GM18502 (cell line): ENCODE data around the gene TLE4.
"Not testable (repeated sequence)": the region's sequence is repeated elsewhere in the genome, so short reads cannot be mapped to it uniquely, and the experiment has no call there.

Experiments
- ATAC-seq: cut with Tn5 transposase; IDR thresholded peaks from one replicate; pipeline ENCODE4 v1.9.1; 2021; ENCODE audit warnings: mild to moderate bottlenecking; ENCODE audit not compliant: unreplicated experiment, poor library complexity

The TLE4 gene

DNA sequence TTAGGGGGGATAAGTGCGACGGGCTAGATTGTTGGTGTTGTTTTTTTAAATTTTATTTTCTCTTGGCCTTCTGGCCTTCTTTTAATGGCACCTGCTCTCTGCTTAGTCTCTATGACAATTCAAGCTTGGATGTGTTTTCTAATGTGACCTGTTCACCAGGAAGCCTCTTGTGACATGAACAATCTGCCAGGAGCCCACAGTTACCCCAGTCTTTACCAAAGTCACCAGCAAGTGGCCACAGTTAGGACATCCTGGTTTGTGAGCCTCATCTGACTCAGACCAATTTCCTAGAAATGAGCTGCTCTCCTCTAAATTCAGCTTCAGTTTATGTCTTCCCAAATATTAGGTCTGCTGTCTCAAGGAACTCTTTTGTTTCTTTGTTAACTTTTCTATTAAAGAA, 135.8 kb downstream of the TLE4 start:
- ATAC-seq: no peak

DNA sequence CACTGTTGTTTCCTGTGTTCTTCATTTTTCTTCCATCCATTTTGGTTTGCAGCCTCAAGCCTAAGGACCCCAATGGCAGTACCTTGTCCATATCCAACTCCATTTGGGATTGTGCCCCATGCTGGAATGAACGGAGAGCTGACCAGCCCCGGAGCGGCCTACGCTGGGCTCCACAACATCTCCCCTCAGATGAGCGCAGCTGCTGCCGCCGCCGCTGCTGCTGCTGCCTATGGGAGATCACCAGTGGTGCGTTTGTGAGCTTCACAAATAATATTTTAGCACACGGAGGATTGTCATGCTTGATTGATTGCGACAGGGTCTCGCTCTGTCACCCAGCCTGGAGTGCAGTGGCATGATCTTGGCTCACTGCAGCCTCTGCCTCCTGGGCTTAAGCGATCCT, 136.8 kb downstream of the TLE4 start:
- ATAC-seq: no peak

DNA sequence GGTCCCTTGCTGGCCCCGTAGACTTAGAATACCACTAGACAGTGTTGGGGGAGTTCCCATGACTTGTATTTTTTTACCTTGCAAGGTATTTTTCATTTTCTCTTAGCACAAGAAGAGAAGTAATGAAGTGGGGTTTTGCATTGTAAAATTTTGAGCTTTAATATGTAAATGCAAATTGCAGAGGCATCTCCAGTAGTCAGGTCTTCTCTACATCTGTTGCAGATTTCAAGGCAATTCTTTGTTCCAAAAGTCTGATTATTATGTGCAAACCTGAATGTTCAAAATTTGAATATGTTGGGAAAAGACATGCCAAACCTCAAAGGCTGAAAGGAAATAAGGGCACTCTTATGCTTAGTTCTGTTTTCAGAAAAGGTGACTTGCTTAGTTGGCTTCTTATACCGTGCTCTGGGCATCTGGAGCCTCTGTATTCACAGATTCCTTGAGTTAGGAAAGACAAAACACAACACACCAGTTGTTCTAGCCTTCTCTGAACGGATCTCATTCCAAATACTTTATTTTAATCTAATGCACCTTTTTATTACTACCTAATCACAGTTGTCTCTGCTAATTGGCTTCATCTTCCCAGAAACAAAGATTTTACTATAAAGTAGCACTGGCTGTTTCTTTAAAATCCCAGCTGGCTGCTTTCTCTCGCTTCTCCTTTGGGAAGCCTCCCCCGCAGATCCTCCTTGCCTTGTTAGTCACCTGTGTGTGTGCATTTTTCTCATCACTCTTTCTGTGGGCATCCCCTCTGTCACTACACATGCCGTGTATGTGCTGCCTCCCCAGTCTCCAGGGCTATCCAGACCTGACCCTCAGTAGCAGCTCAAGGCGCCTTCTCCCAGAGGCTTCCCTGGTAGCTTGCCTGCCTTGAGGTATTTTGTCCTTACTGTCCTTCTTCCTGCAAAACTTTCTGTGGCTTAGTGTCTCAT, 138.2 kb downstream of the TLE4 start:
- ATAC-seq: no peak

DNA sequence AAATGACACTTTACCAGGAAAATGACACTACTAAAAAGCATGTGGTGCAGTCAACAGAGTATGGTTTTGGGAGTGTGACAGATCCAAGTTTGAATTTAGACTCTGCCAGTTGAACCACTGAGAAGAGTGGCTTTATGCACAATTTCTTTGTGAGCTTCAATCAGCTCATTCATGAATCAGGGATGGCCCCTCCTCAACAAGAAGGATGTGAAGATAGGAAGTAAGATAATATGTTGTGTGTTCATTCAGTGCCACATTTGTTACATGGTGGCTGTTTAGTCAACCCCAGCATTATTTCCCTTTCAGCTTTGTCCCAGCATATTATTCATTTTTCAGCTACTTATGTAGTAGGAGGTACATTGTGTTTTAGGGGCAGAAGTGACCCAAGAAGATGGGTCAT, 140.1 kb downstream of the TLE4 start:
- ATAC-seq: no peak

DNA sequence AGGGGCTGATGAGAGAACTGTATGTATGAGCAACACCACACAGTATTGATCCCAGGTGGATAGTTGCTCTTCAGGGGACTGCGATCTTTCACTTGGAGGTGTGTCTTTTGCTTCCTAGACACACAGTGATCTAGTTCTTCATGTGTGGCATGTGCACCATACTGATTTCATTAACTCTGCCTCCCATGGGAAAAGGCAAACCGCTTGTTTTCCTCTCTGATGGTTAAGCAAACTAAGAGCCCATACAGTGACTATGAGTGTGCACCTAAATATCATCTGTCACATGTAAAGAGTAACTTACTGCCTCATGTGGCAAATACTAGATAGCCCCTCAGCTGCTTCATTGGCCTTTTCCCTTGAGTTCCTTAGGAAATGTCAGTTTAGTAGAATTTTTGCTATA, 147.3 kb downstream of the TLE4 start:
- no peak for ATAC-seq

DNA sequence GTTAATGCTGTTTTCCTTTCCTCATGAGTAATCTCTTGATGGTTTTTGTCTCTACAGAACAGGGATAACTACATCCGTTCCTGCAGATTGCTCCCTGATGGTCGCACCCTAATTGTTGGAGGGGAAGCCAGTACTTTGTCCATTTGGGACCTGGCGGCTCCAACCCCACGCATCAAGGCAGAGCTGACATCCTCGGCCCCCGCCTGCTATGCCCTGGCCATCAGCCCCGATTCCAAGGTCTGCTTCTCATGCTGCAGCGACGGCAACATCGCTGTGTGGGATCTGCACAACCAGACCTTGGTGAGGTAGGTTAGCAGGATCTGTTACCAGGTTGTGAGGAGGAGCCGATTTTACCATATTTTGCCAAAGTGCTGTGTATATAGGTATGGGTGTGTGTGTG, 148.2 kb downstream of the TLE4 start:
- ATAC-seq: no peak

DNA sequence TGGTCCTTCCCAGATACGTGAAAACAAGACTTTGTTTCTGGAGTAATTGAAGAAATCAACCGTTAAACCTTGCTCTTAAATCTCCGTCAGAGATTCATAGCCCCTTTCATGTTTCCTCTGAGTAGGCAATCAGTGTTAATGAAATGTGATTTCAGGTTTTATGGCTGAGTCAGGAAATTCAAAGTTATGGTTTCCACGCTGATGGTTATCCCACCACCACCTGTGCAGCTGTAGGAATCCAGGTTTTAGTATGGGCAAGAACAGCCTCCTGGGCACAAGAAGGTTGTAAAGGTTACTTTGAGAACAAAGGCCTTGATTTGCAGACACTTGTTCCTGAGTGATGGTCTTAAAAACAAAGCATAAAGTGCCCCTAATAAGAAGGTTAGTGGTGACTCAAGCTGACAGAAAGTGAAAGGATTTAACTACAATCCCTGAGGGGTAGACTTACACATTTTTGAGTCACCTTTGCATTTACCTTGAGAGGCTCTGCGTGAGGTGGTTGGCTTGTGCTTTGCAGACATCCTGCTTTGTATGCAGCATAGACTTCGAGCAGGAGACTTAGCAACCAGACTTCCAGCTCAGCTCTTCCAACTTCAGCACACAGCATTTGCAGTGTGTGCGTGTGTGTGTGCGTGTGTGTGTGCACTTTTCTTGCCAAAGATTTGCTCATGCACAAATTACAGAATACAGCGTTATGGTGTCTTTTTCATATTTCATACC, 159.6 kb downstream of the TLE4 start:
- ATAC-seq: peak; percentile 92

DNA sequence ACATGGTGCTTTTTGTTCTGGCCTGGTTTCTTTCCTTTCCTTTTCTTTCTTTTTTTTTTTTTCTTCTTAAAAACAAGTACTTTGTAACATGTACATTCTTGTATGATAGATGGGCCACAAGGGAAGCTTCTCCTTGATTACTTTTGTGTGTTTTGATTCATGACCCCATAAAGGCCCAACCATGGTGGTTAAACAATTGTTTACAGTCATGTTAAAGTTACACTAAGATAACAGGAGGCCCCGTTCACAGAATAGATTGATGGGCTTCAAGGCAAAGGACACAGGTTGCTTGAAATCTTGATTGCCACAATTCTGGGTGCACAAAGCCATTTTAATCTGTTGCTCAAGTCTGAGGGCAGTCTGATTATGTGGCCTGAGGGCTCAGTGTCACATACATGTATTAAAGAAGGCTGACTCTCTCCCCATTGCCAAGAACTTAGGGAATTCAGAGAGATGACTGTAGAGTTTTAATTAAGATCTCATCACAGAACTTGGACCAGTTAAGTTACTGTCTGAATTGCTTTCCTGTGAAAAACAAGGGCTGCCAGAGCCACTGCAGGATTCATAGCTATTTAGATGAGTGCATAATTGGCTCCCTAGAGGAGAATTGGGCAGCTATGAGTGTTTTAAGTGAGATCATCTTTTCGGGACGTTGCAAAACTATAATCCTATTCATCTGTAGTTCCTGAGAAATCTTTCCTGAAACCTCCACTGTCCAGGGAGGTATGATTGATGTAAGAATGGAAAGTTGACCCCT, 163.4 kb downstream of the TLE4 start:
- ATAC-seq: no peak

DNA sequence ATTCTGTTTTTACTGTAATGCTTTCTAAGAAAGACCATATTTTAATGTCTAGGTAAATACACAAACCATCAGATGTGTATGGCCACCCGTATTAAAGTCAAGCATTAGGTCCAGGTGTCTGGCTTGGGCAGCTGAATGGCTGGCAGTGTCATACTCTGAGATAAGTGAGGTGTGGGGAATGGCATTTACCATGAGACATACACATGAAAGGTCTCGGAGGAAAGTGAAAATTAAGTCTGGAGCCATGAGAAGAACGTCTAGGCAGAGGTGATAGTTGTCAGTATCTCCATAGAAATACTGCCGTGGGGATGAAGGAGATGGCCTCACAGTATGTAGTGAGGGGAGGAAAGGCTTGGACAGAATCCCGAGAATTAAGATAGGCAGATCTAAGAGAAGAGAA, 164.3 kb downstream of the TLE4 start:
- ATAC-seq: no peak

DNA sequence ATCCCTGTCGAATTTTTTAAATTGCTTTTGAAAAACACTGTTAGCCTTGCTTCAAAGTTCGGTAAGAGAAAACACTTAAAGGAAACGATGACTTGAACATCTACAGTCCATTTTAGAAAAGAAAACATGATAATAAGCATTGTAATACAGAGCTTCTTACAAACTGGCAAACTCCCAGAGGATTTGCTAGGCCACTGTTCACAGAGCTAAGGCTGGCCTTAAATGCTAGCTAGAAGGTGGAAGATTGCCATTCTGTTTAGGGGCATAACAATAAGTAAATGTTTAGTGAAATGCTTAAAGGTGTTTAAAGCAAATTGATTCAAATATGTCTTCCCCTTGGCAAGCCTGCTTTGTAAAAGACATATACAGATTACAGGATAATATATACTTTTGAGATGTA, 169.6 kb downstream of the TLE4 start:
- ATAC-seq: no peak

DNA sequence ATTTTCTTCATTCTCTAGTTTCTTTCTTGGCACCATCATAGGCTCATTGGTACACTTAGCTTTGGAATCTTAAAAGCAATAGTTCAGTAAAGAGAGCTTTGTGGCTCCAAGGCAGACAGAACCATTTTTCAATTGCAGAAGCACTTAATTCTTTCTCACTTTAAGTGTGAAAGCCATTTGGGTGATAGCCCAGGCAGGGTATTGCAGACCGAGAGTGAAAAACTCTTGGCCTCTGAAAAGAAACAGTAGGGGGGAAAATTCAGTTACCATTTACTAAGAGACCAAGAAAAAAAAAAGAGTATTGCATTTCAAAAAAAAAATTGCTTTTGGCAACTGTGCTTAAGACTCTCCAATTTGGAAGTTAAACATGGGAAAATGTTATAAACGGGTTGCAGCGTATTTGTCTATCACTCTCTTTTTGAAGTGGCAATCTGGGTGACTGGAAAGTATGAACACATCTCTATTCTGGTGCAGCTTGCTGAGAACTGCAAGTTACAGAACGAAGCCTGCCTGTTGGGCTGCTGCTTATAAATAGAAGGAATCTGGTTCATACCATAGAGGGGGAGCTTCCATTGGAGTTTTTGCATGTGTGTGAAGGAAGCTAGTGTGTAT, 170.5 kb downstream of the TLE4 start:
- no peak for ATAC-seq

DNA sequence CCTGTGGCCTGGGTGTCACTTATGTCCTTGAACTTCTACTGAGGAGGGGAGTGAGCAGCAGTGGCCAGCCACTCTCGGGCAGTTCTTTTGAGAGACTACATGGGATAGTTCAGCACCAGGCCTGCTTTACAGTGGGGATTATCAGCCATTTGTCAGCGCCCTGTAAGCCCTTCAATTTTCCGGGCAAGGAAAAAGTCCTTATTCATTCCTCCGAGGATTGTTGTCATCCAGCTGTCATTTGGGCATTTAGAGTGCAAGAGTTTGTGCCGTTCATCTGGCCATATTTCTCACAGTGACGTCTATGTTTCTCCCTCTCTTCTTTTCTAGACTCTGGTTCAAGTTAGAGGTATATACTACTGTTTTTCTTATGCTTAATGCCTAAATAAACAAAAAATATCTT, 172.8 kb downstream of the TLE4 start:
- no peak for ATAC-seq

DNA sequence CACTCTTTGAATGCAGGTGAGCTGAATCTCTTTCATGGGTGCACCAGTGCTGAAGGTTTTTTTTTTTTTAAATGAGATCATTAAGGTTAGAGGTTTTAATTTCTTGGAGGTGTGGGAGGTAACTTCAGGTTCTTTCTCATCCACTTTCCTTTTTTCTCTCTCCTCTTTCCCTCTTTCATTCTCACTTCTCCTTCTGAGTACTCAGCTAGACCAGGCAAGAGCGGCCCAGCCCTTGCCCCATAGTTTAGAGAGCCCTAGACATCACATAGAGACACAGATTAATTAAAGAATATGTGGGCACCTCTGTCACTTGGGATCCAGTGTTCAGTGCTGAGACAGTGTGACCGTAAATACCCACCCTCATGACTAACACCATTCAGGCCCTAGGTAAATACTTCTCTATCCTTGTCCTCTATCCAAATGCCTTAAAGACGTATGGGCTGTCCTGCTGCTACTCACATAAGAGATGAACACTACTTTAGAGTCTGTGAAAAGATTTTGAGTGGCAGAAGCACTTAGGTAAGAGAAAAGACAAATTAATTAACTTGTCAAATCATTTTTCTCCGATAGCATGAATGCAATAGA, 174.1 kb downstream of the TLE4 start:
- no peak for ATAC-seq

DNA sequence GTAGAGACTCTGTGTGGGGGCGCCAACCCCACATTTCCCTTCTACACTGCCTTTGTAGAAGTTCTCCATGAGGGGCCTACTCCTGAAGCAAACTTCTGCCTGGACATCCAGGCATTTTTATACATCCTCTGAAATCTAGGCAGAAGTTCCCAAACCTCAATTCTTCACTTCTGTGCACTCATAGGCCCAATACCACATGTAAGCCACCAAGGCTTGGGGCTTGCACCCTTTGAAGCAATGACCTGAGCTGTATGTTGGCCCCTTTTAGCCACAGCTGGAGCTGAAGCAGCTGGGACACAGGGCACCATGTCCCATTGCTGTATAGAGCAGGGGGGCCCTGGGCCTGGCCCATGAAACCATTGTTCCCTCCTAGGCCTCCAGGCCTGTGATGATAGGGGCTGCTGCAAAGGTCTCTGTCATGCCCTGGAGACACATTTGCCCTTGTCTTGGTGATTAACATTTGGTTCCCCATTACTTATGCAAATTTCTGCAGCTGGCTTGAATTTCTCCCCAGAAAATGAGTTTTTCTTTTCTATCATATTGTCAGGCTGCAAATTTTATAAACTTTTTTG, 180.2 kb downstream of the TLE4 start:
- not testable (repeated sequence) for ATAC-seq

DNA sequence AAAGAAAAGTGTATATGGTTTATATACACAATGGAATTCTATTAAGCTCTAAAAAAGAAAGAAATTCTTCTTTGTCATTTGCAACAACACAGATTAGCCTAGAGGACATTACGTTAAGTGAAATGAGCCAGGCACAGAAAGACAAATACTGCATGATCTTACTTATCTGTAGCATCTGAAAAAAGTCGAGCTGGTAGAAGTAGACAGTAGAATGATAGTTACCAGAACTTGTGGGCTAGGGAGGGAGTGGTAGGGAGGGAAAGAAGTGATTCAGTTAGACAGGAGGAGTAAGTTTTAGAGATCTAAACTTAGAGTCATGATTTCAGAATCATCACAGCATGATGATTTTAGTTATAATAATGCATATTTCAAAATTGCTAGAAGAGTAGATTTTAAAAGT, 184.6 kb downstream of the TLE4 start:
- no peak for ATAC-seq

DNA sequence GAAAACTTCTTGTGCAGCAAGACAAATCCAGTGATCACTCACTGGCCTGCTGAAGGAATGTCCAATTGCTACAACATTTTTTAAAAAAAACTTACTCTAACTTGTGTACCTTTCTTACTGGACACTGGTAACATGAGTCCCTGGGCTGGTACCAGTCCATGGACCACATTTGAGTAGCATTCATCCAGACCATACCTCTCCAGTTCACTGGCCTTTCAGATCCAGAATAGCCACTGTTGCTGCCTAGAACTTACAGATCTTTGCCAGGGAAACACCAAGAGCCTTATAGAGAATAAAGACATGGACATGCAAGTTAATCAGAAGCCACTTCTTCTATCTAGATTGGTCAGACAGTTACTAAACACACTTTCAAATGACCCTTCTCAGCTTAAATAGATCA, 185.3 kb downstream of the TLE4 start:
- no peak for ATAC-seq

DNA sequence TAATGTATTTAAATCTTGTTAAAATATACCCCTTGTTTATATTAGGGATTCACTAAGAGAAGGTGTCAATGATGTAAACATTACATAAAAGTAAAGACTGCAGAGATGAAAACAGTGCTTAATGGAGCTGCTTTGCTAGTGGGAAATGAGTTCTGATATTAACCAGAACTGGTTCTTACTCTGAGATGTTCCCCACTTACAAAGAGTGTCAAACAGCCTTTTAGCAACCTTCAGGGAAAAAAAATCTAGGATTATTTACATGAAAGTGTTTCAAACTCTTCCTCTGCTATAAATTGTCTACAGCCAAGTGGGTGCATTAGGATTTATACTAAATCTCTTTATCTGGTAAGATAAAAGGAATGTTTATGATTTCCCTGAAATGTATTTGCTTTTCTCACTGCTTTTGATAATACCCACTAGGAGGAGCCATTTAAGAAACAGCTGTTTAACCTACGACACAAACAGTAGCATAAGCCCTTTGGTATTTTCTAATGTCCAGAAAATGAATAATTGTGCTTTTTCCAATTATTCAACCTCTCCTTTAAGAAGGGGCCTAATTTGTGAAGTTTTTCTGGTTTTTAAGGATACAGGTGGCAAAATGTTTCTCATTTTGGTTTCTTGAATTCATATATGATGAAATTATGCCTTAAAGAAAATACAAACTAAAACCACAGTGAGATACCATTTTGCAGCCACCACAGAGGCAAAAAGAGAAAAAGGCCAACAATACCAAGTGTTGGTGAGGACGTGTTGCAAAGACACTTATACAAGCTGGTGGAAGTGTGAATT, 186.3 kb downstream of the TLE4 start:
- ATAC-seq: no peak

DNA sequence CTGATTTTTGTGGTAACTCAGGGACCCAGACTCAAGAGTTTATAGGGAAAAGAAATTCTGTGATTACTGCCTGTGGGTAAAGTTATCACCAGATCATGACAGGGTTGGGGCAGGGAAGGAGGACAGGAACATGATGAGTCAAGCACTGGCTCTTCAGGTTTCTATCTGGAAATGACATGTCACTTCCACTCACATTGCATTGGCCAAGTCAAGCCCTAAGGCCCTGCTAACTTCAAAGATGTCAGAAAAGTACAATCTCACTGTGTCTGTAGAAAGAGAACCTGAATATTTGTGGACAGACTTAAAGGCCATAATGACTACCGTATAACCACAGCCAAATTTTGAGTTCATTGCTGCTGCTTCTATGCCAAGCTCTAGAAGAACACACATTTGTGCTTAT, 187.7 kb downstream of the TLE4 start:
- no peak for ATAC-seq

DNA sequence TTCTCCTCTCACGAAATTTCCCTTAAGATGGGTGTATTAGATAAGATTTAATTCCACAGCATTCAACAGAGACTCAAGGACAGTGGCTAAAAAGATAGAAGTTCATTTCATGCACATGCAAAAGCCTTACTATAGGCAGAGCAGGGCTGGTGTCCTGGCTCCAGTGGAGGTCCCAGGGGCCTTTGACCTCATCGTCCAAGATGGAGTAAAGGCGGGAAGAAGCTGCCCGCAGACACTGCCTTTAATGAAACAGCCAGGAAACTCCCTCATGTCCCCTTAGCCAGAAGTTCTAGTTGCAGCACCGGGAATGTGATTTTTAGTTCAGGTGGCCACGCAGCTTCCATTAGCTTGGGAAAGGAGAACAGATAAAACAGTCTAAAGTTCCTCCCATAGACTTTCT, 190.3 kb downstream of the TLE4 start:
- no peak for ATAC-seq
